Right atrium auricular region (tissue), 2 donors: ENCODE data around the gene SLC22A23. TPM values are rescaled to one million over a fixed set of nuclear protein-coding genes. Genes with fewer than 3 reads are reported as not detected.

Experiments used
- DNase-seq: peaks from one replicate; pipeline ENCODE4 v3.0.0-alpha.2; 2019; ENCODE audit warnings: low spot score
- H3K27ac ChIP-seq, 2 donors: fragments of 200-600 bp; sonication (generic); 1 replicate in 1 of 2; 2 replicates in 1 of 2; pipeline ENCODE4 v1.5.1; 2016 to 2019
- H3K27me3 ChIP-seq, 2 donors: fragments of 200-600 bp; sonication (generic); one replicate each; pipeline versions ENCODE4 v1.5.1 to v1.6.0; 2017 to 2019
- H3K36me3 ChIP-seq: fragments of 200-600 bp; sonication (generic); one replicate; pipeline ENCODE4 v1.5.1; 2016
- H3K4me1 ChIP-seq, 2 donors: fragments of 200-600 bp; sonication (generic); one replicate each; pipeline versions ENCODE4 v1.5.1 to v1.6.0; 2017 to 2019
- H3K4me3 ChIP-seq, 2 donors: fragments of 200-600 bp; sonication (generic); 1 replicate in 1 of 2; 2 replicates in 1 of 2; pipeline ENCODE4 v1.5.1; 2017 to 2019; ENCODE audit warnings: mild to moderate bottlenecking in 1 of 2, moderate library complexity in 1 of 2
- H3K9me3 ChIP-seq, 2 donors: fragments of 200-600 bp; sonication (generic); one replicate each; pipeline ENCODE4 v1.5.1; 2019
- CTCF ChIP-seq, 2 donors: fragments of 200-600 bp; sonication (generic); IDR thresholded peaks; one replicate each; pipeline ENCODE4 v1.5.1; 2019; ENCODE audit warnings: antibody characterized with exemption in 2 of 2
- total RNA-seq, 2 donors: library from RNA; depleted of rRNA; stranded (reverse); fragments of >200 nt; gene quantifications; one replicate each; pipeline ENCODE4 v1.1.0, GENCODE V29; 2016

Gene SLC22A23
- total RNA-seq, 2 donors from 2014 or later: 2.9 to 7.2 TPM

- Histone ChIP-seq H3K4me3 (peak overlapping the region in 1 of 2 donors; percentile 50), H3K27me3 (peaks cover 0 to 3% of the 10 kb centered on the region in 2 donors), H3K36me3 (no peaks in the 10 kb centered on the region), H3K4me1 (peaks cover 0 to 22% of the 10 kb centered on the region in 2 donors), H3K27ac (no peak overlapping the region), H3K9me3 (no peaks in the 10 kb centered on the region)
- TF ChIP-seq CTCF (IDR thresholded peaks at IDR 0.05): no peak
- DNase-seq: no peak
Measured at GRCh38 chr6:3454273-3455010, 2.4 kb downstream of the SLC22A23 start.

GRCh38 chr6:3453413-3454272, 3.2 kb downstream of the SLC22A23 start:
- Histone ChIP-seq H3K9me3 (no peaks in the 10 kb centered on the region), H3K4me1 (peaks cover 0 to 22% of the 10 kb centered on the region in 2 donors), H3K27ac (no peak overlapping the region), H3K4me3 (no peak overlapping the region), H3K27me3 (peaks cover 0 to 3% of the 10 kb centered on the region in 2 donors), H3K36me3 (no peaks in the 10 kb centered on the region)
- DNase-seq: no peak
- TF ChIP-seq CTCF (IDR thresholded peaks at IDR 0.05): no peak

- DNase-seq: no peak
- no peak for TF ChIP-seq CTCF (IDR thresholded peaks at IDR 0.05)
- no peak overlapping the region for H3K27ac ChIP-seq
Measured at GRCh38 chr6:3451498-3451897, 5.4 kb downstream of the SLC22A23 start.

GRCh38 chr6:3450888-3451287, 6.0 kb downstream of the SLC22A23 start:
- DNase-seq: no peak
- H3K36me3 ChIP-seq: no peaks in the 10 kb centered on the region
- no peak overlapping the region for H3K4me3 ChIP-seq
- H3K27ac ChIP-seq: no peak overlapping the region
- H3K27me3 ChIP-seq: peaks cover 0 to 3% of the 10 kb centered on the region in 2 donors
- no peaks in the 10 kb centered on the region for H3K9me3 ChIP-seq
- peaks cover 0 to 11% of the 10 kb centered on the region in 2 donors for H3K4me1 ChIP-seq
- TF ChIP-seq CTCF (IDR thresholded peaks at IDR 0.05): no peak

More at GRCh38 chr6:3451498-3451897, 5.4 kb downstream of the SLC22A23 start:
- H3K4me3 ChIP-seq: no peak overlapping the region
- H3K36me3 ChIP-seq: no peaks in the 10 kb centered on the region
- no peaks in the 10 kb centered on the region for H3K9me3 ChIP-seq
- peaks cover 0 to 14% of the 10 kb centered on the region in 2 donors for H3K4me1 ChIP-seq
- peaks cover 0 to 3% of the 10 kb centered on the region in 2 donors for H3K27me3 ChIP-seq

GRCh38 chr6:3449750-3450305, 7.0 kb downstream of the SLC22A23 start:
- H3K4me1 ChIP-seq: peaks cover 0 to under 1% of the 10 kb centered on the region in 2 donors
- DNase-seq: no peak
- no peaks in the 10 kb centered on the region for H3K9me3 ChIP-seq
- no peaks in the 10 kb centered on the region for H3K36me3 ChIP-seq
- TF ChIP-seq CTCF (IDR thresholded peaks at IDR 0.05): no peak
- H3K27me3 ChIP-seq: no peaks in the 10 kb centered on the region
- no peak overlapping the region for H3K27ac ChIP-seq
- no peak overlapping the region for H3K4me3 ChIP-seq
